SK-MEL-5 (cell line): ENCODE data around the gene OSTM1. TPM values are rescaled to one million over a fixed set of nuclear protein-coding genes. Genes with fewer than 3 reads are reported as not detected.
"Not testable (repeated sequence)": the region's sequence is repeated elsewhere in the genome, so short reads cannot be mapped to it uniquely, and the experiment has no call there.

Source experiments
- DNase-seq: peaks from one replicate; pipeline ENCODE4 v3.0.0-alpha.2; 2016; ENCODE audit warnings: low read depth, low spot score
- in situ Hi-C: cut with HindIII; loops from 2 replicates; pipeline ENCODE4 v1.10.0; 2016; ENCODE audit warnings: low sequenced_read_pairs, high pct_unique_total_duplicates, low pct_unique_long_range_greater_than_20kb
- small RNA-seq, 2 experiments: library from RNA; depleted of rRNA; stranded (forward); fragments of <200 nt; gene quantifications; one replicate each; pipeline ENCODE3, GENCODE V24; 2014
- total RNA-seq: library from RNA; depleted of rRNA; stranded (reverse); fragments of >200 nt; shearing (Covaris generic); gene quantifications from 2 replicates; pipeline ENCODE4 v1.2.3, GENCODE V29; 2014; rRNA removed

OSTM1 gene
- total RNA-seq, 1 experiment from 2014 or later, result 228 TPM

- in situ Hi-C loops, result no loop called here
These were observed 72.8 kb downstream of the OSTM1 start for GRCh38 chr6:108001696-108002231.

GRCh38 chr6:108000259-108000658, 74.3 kb downstream of the OSTM1 start:
- DNase-seq, in situ Hi-C loops: not testable (repeated sequence)

More at GRCh38 chr6:108001696-108002231, 72.8 kb downstream of the OSTM1 start:
- DNase-seq, result peak; percentile 29

GRCh38 chr6:107999341-107999740, 75.2 kb downstream of the OSTM1 start:
- in situ Hi-C loops, result no loop called here
- no peak for DNase-seq

GRCh38 chr6:107991772-107992550, 82.6 kb downstream of the OSTM1 start:
- in situ Hi-C loops, result no loop called here
- DNase-seq, result peak; percentile 86

Small RNA genes lying within 50 kb of the gene (small RNA-seq; reads per million reads assigned to genes)
- gene RF00019, result 0 reads per million in 2 experiments

Other genes with a start within 250 kb of the OSTM1 start
- gene SEC63, start 116.5 kb downstream of the OSTM1 start, total RNA-seq, result 16.0 and 20.3 TPM in 2 replicates
- 0.18 and 0.24 TPM in 2 replicates for gene NR2E1, start 91.3 kb upstream of the OSTM1 start, total RNA-seq
- gene SNX3, start 186.3 kb upstream of the OSTM1 start, total RNA-seq, result 174 and 189 TPM in 2 replicates
- 2.4 and 5.9 TPM in 2 replicates for gene AFG1L, start 220.3 kb upstream of the OSTM1 start, total RNA-seq